ENCODE data around the gene MKS1.

- no peak for TF ChIP-seq POLR2AphosphoS5 (IDR thresholded peaks at IDR 0.05; ENCODE audit: low read depth, low read length)
- no peak for TF ChIP-seq RBBP5 (IDR thresholded peaks at IDR 0.05; ENCODE audit: borderline replicate concordance, low read depth, low read length)
Observed at GRCh38 chr17:58196610-58197009, 22.4 kb downstream of the MKS1 start.

All from H1 (cell line).